Amniotic stem cell (primary cell): ENCODE measurements around the gene DCLRE1C.
"Not testable (repeated sequence)": the region's sequence is repeated elsewhere in the genome, so short reads cannot be mapped to it uniquely, and the experiment has no call there.

Experiments used
- DNase-seq: peaks from one replicate; lab custom pipeline; 2025; lab: John Stamatoyannopoulos, UW

Gene DCLRE1C

DNA sequence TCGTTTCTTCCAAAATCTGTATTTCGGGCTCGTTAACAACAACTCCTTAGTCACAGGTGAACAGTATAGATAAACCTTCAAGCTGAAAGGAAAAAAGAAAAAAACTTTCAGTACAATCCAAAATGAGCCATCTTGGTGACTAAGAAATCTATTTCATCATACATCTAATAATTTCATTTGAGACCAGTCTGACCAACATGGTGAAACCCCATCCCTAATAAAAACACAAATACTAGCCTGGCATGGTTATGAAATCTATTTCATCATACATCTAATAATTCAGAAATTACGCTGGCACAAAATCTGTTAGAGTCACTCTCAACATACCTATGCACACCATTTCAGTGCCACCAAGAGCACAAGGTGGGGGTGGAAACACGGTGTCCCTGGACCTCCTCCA lies 8.8 kb downstream of the DCLRE1C start:
- no peak for DNase-seq

GRCh38 chr10:14942950-14943338 lies 11.0 kb downstream of the DCLRE1C start:
- not testable (repeated sequence) for DNase-seq

- not testable (repeated sequence) for DNase-seq
Measured at GRCh38 chr10:14942147-14942949, 11.5 kb downstream of the DCLRE1C start.

DNA sequence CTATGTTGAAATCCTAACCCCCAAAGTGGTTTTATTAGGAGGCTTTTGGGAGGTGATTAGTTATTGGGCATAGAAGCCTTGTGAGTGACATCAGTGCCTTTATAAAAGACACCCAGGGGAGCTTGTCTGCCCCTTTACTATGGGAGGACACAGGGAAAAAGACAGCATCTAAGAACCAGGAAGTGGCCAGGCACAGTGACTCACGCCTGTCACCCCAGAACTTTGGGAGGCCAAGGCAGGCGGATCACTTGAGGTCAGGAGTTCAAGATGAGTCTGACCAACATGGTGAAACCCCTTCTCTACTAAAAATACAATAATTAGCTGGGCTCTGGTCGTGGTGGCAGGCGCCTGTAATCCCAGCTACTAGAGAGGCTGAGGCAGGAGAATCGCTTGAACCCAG lies 14.9 kb downstream of the DCLRE1C start:
- not testable (repeated sequence) for DNase-seq

DNA sequence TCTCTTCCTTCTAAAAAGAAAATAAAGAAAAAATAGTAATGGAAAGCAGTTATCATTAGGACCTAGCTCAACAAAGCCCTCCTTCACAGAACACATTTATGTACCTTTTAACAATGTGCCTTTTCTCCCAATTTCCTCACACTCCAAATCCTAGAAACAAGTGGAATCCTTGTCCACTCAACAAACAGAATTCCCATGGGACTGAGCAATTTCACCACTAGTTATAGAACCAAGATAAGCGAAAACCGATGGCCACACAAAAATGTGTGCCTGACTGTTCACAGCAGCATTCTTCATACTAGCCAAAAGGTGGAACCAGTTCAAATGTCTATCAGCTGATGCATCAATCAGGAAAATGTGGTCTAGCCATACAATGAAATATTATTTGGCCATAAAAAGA lies 17.3 kb downstream of the DCLRE1C start:
- DNase-seq = no peak

DNA sequence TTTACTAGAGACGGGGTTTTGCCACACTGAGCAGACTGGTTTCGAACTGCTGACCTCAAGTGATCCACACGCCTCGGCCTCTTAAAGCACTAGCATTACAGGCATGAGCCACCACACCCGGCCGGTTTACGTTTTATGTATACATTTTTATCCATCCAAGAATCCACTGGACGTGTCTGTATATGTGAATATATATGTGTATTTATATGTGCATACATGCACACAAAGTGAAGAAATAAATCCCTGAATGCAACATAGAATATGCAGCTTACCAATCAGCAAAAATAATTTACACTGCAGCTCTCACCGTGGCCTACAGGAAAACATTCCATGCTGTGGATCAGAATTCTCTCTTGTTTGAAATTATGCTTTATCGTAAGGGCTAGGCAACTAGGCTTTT lies 23.3 kb downstream of the DCLRE1C start:
- no peak for DNase-seq

GRCh38 chr10:14926722-14927416 lies 27.0 kb downstream of the DCLRE1C start:
- no peak for DNase-seq

DNA sequence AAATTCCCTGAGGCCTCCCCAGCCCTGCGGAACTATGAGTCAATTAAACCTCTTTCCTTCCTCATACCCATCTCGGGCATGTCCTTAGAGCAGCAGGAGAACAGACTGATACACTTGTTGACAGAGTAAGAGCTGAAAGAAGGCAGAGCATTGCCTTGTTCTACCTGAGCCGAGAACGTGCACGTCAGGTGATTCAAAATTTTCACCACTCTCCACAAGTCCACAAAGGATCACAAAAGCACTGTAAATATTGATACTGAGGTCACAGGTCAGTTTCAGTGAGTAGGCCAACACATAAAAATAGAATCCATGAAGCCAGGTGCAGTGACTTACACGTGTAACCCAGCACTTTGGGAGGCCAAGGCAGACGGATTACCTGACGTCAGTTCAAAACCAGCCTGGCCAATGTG lies 27.8 kb downstream of the DCLRE1C start:
- DNase-seq = no peak

- DNase-seq = no peak
Measured at GRCh38 chr10:14925268-14925667, 28.6 kb downstream of the DCLRE1C start.

DNA sequence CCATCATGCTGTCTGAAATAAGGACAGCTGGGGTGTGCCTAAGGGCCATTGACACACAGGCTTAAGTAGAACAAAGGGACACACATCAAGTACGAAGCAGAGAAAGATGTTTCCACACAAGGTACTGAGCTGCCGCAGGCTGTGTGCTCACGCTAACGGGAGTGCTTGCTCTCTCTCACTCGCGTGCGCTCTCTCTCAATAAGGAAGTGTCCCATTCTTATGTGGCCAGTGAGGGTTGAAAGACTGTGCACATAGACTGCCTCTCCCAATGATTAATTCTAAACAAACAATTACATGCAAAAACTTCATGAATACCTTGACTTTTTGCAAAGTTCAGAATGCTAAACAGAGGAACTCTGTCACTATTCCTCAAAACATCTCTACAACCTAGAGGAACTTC lies 29.9 kb downstream of the DCLRE1C start:
- DNase-seq = no peak

DNA sequence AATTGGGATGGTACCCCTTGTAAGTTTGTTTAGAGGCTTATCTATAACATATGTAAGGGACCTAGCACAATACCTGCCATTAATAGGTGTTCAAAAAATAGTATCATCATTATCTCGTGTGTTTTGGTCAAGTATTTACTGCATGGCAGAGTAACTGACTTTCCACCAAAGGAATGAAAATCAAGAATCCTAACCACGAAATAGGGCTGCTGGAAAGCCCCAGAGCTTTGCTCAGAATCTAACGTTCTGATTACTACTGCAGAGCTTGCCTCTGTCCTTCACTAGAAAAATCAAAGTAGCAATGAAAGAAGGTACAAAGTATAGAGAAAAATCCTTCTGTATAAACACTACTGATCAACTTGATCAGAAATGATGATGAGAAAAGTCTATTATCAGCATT lies 34.9 kb downstream of the DCLRE1C start:
- DNase-seq = no peak

GRCh38 chr10:14917827-14918226 lies 36.1 kb downstream of the DCLRE1C start:
- no peak for DNase-seq

DNA sequence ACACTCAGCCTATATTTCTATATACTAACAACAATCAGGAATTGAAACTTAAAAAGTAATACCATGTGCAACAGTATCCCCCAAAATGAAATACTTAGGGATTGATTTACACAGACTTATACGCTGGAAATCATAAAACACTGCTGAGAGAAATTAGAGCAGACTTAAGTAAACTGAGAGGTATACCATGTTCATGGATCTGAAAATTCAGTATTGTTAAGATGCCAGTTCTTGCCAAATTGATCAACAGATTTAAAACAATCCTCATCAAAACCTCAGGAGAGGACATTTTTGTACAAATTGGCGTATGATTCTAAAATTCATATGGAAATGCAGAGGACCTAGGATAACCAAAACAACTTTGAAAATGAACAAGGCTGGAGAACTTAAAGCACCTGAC lies 37.3 kb downstream of the DCLRE1C start:
- DNase-seq = no peak

- DNase-seq = no peak
Measured at GRCh38 chr10:14911801-14912200, 42.1 kb downstream of the DCLRE1C start.

GRCh38 chr10:14910953-14911352 lies 42.9 kb downstream of the DCLRE1C start:
- DNase-seq = no peak

DNA sequence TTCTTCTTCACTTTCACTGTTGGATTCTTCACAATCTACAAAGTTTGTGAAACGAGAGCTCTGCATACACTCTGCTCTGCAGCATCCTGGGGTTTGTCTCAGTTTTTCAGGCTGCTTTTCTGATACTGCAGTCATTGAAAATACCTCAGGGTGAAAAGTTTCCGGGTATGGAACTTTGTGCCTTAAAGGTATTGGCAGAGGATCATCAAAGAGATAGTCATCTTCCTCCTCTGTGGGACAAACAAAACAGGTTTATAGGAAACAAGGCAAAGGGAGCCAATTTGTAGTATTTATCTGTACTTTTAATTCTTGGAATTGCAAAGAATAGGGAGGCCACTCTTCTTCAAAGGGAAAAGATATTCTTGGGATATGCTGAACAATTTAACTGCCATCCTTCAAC lies 44.8 kb downstream of the DCLRE1C start:
- no peak for DNase-seq

GRCh38 chr10:14907591-14907990 lies 46.3 kb downstream of the DCLRE1C start:
- DNase-seq = not testable (repeated sequence)

DNA sequence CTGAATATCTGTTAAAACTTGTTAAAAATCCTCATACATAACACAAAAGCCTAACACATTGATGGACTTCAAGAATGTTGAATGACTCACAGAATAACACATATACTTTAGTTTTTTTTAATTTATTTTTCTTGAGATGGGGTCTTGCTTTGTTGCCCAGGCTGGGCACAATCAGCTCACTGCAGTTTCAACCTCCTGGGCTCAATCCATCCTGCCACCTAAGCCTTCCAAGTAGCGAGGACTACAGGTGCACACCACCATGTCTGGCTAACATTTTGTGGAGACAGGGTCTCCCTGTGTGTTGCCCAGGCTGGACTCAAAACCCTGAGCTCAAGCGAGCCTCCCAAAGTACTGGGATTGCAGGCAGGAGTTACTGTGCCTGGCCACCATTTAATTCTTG lies 47.1 kb downstream of the DCLRE1C start:
- DNase-seq = no peak

DNA sequence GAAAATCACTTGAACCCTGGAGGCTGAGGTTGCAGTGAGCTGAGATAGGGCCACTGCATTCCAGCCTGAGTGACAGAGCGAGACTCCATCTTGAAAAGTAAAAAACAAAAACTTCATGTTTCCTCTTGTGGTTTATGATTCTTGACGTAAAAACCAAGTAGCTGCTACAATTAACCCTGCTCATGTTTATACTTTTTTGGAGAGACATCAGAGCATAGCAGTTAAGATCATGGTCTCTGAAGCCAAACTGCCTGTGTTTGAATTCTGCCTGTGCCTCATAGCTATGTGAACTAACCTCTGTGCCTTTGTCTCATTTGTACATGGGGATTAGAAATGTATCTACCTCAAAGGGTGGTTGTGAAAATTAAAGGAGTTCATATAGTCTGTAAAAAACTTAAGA lies 48.0 kb downstream of the DCLRE1C start:
- no peak for DNase-seq

GRCh38 chr10:14904864-14905263 lies 49.0 kb downstream of the DCLRE1C start:
- DNase-seq = no peak

DNA sequence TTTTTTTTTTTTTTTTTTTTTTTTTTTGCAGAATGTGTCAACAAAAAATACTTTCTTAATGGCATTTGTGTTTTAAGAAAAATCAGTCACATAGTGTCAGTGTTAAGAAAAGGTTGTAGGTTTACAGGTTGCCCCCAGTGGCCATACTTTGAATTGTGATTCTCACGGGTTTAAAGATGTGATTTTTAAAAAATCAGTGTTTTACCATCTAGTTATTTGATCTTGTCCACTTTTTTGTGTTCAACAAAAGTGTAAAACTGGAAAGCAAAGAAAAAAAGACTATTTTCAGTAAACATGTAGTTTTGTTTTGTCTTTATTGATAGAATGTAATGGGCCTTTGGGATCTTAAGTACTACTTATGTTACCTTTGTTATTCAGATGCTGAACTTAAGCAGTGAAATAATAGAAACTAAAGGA lies 49.6 kb downstream of the DCLRE1C start:
- DNase-seq = no peak

DNA sequence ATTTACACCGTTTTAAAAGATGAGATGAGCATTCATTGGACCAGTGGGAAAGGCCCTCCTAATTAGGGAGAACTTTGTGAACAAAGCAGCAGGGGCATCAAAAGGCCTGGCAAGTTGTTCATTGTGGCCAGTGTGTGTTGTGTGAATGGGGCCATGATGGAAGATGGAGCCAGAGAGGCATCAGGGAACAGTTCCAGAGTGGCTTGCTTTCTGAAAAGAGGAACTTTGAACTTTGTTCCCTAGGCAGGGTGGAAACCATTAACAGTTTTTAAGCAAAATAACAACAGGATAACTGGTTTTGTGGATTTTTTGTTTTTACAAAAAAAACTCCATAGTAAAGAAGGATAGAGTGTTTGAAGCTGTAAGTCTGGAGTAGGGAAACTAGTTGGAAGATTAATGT lies 62.7 kb downstream of the DCLRE1C start:
- no peak for DNase-seq

DNA sequence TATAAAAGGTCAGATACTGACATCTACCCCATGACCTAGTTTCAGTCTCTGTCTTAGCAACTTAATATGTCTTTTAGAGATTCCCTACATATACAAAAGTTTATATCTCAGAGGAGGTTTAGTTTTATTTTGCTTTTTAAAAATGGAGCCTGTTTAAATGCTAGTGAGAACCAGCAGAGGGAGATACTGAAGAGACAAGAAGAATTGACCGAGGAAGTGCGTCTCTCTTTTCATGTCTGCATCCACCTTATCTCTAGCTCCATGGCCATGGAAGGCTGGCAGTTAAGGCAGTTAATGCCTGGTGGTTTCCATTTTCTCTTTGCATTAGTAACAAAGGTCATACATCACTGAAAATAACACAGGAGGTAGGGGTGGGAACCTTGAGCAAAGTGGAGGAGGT lies 64.6 kb downstream of the DCLRE1C start:
- DNase-seq = no peak

DNA sequence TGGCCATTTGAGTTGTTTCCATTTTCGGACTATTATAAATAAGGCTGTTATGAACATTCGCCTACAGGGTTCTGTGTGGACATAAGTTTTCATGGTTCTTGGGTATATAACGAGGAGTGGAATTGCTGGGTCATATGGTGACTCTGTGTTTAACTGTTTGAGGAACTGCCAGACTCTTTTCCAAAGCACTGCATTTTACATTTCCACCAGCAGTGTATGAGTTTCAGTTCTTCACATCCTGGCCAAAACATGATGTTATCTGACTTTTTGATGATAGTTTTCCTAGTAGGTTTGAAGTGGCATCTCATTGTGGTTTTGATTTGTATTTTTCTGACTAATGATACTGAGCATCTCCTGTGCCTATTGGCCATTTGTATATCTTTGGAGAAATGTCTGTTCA lies 69.8 kb downstream of the DCLRE1C start:
- no peak for DNase-seq
